HepG2 (cell line): ENCODE results near the gene CTCF. TPM values are rescaled to one million over a fixed set of nuclear protein-coding genes. Genes with fewer than 3 reads are reported as not detected.

ENCODE experiments used
- ATF4 ChIP-seq, 2 experiments: fragments of 450-650 bp in 1 of 2; sonication (generic) in 1 of 2; formaldehyde crosslinking; IDR thresholded peaks; 2 replicates each; pipeline versions ENCODE4 v1.5.0 to v1.8.0; 2020 to 2022; ENCODE audit warnings: mild to moderate bottlenecking in 1 of 2, missing genetic modification reagents in 1 of 2
- CSRNP1 ChIP-seq: sonication (generic); formaldehyde crosslinking; IDR thresholded peaks from 2 replicates; pipeline ENCODE4 v1.8.1; 2023; ENCODE audit warnings: mild to moderate bottlenecking, missing genetic modification reagents
- FOXA3 ChIP-seq: IDR thresholded peaks from 2 replicates; pipeline ENCODE4 v1.6.1; 2016; ENCODE audit warnings: missing genetic modification reagents, missing compliant biosample characterization
- JARID2 ChIP-seq: sonication (generic); formaldehyde crosslinking; IDR thresholded peaks from 2 replicates; pipeline ENCODE4 v1.8.1; 2023; ENCODE audit warnings: missing genetic modification reagents, inconsistent platforms; ENCODE audit not compliant: insufficient replicate concordance
- MED1 ChIP-seq: sonication (generic); formaldehyde crosslinking; IDR thresholded peaks from 2 replicates; pipeline ENCODE4 v1.4.0; 2020; ENCODE audit warnings: missing genetic modification reagents
- MED8 ChIP-seq: sonication (generic); formaldehyde crosslinking; IDR thresholded peaks from 2 replicates; pipeline ENCODE4 v1.8.1; 2023; ENCODE audit warnings: mild to moderate bottlenecking, missing genetic modification reagents; ENCODE audit not compliant: insufficient replicate concordance
- MNT ChIP-seq: fragments of 450-650 bp; IDR thresholded peaks from 2 replicates; pipeline ENCODE4 v1.6.1; 2016
- NR2C2 ChIP-seq: sonication (generic); formaldehyde crosslinking; IDR thresholded peaks from 2 replicates; pipeline ENCODE4 v1.4.0; 2020; ENCODE audit warnings: missing genetic modification reagents, mild to moderate bottlenecking, moderate library complexity, borderline replicate concordance
- RFX3 ChIP-seq: IDR thresholded peaks from 2 replicates; pipeline ENCODE4 v1.6.1; 2016; ENCODE audit warnings: missing biosample characterization, missing genetic modification reagents
- TAF1 ChIP-seq: sonication (generic); formaldehyde crosslinking; IDR thresholded peaks from 2 replicates; pipeline ENCODE4 v1.4.0; 2020; ENCODE audit warnings: missing genetic modification reagents
- YY1 ChIP-seq: IDR thresholded peaks from 2 replicates; pipeline ENCODE4 v1.6.1; 2011; ENCODE audit warnings: low read length, low read depth, moderate library complexity, mild to moderate bottlenecking; ENCODE audit not compliant: insufficient read depth, insufficient replicate concordance
- ZBTB10 ChIP-seq: sonication (generic); formaldehyde crosslinking; IDR thresholded peaks from 2 replicates; pipeline ENCODE4 v1.4.0; 2020; ENCODE audit warnings: missing genetic modification reagents, borderline replicate concordance
- ZBTB42 ChIP-seq: sonication (generic); formaldehyde crosslinking; IDR thresholded peaks from 2 replicates; pipeline ENCODE4 v1.5.0; 2020; ENCODE audit warnings: mild to moderate bottlenecking, missing genetic modification reagents
- ZNF274 ChIP-seq: sonication (generic); formaldehyde crosslinking; IDR thresholded peaks from 2 replicates; pipeline ENCODE4 v1.5.1; 2020; ENCODE audit warnings: mild to moderate bottlenecking, missing genetic modification reagents
- ZNF329 ChIP-seq: sonication (generic); formaldehyde crosslinking; IDR thresholded peaks from 2 replicates; pipeline ENCODE4 v1.9.0; 2021; ENCODE audit warnings: low read depth, mild to moderate bottlenecking, missing genetic modification reagents
- ZNF431 ChIP-seq: sonication (generic); formaldehyde crosslinking; IDR thresholded peaks from 2 replicates; pipeline ENCODE4 v1.9.0; 2022; ENCODE audit warnings: missing genetic modification reagents, low read depth, mild to moderate bottlenecking, borderline replicate concordance
- ZNF597 ChIP-seq: sonication (generic); formaldehyde crosslinking; IDR thresholded peaks from 2 replicates; pipeline ENCODE4 v1.5.0; 2020; ENCODE audit warnings: missing genetic modification reagents
- polyA plus RNA-seq, 8 experiments: library from polyadenylated mRNA; depleted of rRNA in 3 of 8; stranded (reverse) in 7 of 8; unstranded in 1 of 8; fragments of >200 nt; fragmentation: Illumina TruSeq in 4 of 8; extraction: Trizol in 4 of 8; gene quantifications; 2 replicates each; pipeline versions ENCODE4 v1.2.1 to v1.2.3, GENCODE V29; 2011 to 2016; ENCODE audit warnings: low read depth in 4 of 8, missing spikeins in 1 of 8, mixed read lengths in 1 of 8; ENCODE audit not compliant: insufficient read depth in 1 of 8
- total RNA-seq, 5 experiments: library from RNA; depleted of rRNA; stranded (reverse); fragments of >200 nt; fragmentation: Illumina TruSeq; extraction: Trizol; gene quantifications; 2 replicates each; pipeline ENCODE4 v1.2.3, GENCODE V29; 2016; ENCODE audit warnings: low read depth in 1 of 5

CTCF gene
- total and polyA plus RNA-seq, 2 of the 13 experiments (the other 11 are each of a cell fraction or from before 2014, with no cell fraction given): 19.5 to 37.5 TPM

GRCh38 chr16:67660564-67661028 lies 98.3 kb downstream of the CTCF start, which contains the start of gene PARD6A (continued):
- TF ChIP-seq NR2C2 (CRISPR knock-in tag) (peak; percentile 64; the same call in 1 of the 2 replicates), ZNF431 (no peak), JARID2 (CRISPR knock-in tag) (peak; percentile 58), TAF1 (CRISPR knock-in tag) (peak; percentile 56), MED1 (0 out of 2 replicates have a peak, but pooled peaks have one; percentile 12), YY1 (no peak), ZNF597 (CRISPR knock-in tag) (no peak), FOXA3 (CRISPR knock-in tag) (peak; percentile 48; the same call in 1 of the 2 replicates), RFX3 (CRISPR knock-in tag) (peak; percentile 85), CSRNP1 (CRISPR knock-in tag) (no peak), ATF4 (CRISPR knock-in tag; IDR thresholded peaks at IDR 0.05) (peak in 1 of 2 experiments; percentile 93; a peak in 2 of 4 replicates), ZNF274 (0 out of 2 replicates have a peak, but pooled peaks have one; percentile 7), MNT (peak; percentile 56; the same call in 1 of the 2 replicates), ZBTB10 (no peak; the same call in 1 of the 2 replicates), ZBTB42 (CRISPR knock-in tag) (0 out of 2 replicates have a peak, but pooled peaks have one; percentile 31), ZNF329 (CRISPR knock-in tag) (peak; percentile 71; the same call in 1 of the 2 replicates), MED8 (CRISPR knock-in tag) (peak; percentile 9)
